ENCODE data around the gene PNLDC1.

The PNLDC1 gene

DNA sequence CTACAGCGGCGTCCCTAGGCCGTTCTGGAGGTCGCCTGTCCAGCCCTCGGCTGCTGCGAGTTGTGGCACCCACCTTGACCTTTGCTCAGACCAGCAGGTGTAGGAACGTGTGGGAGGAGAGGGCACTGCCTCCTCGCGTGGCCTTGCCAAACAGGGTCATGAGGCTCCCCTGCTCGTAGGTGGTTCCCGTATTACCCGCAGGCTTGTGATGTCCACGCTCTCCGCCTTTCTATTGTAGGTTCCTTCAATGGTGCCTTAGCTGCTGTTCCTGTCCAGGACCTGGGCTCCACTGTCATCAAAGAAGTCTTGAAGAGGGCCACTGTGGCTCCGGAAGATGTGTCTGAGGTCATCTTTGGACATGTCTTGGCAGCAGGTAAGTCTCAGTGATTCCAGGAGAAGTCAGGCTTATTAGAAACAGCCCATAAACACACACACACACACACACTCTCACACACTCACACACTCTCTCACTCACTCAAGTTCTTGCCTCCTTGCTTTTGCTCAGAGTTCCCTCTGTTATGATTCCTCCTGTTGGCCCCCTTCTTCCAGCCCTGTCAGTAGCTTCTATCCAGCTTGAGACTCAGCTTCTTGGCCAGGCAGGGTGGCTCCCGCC, 37.3 kb upstream of the PNLDC1 start:
- peak overlapping the region; percentile 89 for H3K4me3 ChIP-seq (ENCODE audit: control insufficient read depth, low read depth, low read length)
- TF ChIP-seq, protein P1, sequence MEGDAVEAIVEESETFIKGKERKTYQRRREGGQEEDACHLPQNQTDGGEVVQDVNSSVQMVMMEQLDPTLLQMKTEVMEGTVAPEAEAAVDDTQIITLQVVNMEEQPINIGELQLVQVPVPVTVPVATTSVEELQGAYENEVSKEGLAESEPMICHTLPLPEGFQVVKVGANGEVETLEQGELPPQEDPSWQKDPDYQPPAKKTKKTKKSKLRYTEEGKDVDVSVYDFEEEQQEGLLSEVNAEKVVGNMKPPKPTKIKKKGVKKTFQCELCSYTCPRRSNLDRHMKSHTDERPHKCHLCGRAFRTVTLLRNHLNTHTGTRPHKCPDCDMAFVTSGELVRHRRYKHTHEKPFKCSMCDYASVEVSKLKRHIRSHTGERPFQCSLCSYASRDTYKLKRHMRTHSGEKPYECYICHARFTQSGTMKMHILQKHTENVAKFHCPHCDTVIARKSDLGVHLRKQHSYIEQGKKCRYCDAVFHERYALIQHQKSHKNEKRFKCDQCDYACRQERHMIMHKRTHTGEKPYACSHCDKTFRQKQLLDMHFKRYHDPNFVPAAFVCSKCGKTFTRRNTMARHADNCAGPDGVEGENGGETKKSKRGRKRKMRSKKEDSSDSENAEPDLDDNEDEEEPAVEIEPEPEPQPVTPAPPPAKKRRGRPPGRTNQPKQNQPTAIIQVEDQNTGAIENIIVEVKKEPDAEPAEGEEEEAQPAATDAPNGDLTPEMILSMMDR (conservative IDR thresholded peaks at IDR 0.05; ENCODE audit: control insufficient read depth, insufficient read depth, low read depth, low read length) = no peak
- DNase-seq (ENCODE audit: low read depth) = no peak

DNA sequence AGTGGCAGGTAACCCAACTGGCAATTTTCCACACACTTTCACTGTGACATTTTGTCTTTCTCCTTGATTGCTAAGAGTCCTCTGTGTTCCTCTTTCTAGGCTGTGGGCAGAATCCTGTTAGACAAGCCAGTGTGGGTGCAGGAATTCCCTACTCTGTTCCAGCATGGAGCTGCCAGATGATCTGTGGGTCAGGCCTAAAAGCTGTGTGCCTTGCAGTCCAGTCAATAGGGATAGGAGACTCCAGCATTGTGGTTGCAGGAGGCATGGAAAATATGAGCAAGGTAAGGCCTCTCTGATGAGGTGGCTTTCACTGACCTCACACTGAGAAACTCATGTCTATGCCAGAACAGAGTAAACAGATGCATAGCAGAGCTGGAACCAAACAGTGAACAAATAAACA, 33.2 kb upstream of the PNLDC1 start:
- H3K4me3 ChIP-seq (ENCODE audit: control insufficient read depth, low read depth, low read length) = no peak overlapping the region
- DNase-seq (ENCODE audit: low read depth) = no peak
- TF ChIP-seq, protein P1 (conservative IDR thresholded peaks at IDR 0.05; ENCODE audit: control insufficient read depth, insufficient read depth, low read depth, low read length) = no peak

DNA sequence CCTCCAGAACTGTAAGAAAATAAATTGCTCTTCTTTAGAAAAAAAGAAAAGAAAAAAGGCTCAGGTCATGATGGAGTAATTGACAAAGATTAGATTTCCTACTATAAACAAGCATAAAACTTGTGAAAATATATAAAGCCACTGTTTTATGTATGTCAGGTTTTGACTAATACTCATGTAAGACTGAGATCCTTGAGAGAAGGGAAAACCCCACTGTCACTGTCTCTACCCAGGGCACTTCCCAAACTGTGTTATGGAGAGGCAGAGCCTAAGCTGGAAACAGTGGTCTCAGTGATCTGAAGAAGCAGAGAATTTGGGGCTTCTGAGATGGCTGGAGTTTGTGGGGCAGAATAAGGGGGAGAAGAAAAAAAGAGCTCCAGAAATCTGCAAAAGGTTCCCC, 30.6 kb upstream of the PNLDC1 start:
- TF ChIP-seq, protein P1 (conservative IDR thresholded peaks at IDR 0.05; ENCODE audit: control insufficient read depth, insufficient read depth, low read depth, low read length) = no peak
- no peak overlapping the region for H3K4me3 ChIP-seq (ENCODE audit: control insufficient read depth, low read depth, low read length)
- no peak for DNase-seq (ENCODE audit: low read depth)

DNA sequence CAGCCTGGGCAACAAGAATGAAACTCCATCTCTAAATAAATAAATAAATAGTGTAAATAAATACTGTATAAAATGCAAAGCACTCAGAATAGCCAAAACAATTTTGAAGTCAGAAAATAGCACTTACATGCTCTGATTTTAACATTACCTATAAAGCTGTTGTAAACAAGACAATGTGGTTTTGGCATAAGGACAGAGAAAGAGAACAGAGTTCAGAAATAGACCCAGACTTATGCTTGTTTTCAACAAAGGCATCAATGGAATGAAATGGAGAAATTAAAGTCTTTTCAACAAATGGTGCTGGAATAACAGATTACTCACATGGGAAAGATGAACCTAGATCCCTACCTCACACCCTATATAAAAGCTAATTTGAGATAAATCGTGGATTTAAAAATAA, 27.9 kb upstream of the PNLDC1 start:
- no peak overlapping the region for H3K4me3 ChIP-seq (ENCODE audit: control insufficient read depth, low read depth, low read length)
- TF ChIP-seq, protein P1 (conservative IDR thresholded peaks at IDR 0.05; ENCODE audit: control insufficient read depth, insufficient read depth, low read depth, low read length) = no peak
- DNase-seq (ENCODE audit: low read depth) = no peak

DNA sequence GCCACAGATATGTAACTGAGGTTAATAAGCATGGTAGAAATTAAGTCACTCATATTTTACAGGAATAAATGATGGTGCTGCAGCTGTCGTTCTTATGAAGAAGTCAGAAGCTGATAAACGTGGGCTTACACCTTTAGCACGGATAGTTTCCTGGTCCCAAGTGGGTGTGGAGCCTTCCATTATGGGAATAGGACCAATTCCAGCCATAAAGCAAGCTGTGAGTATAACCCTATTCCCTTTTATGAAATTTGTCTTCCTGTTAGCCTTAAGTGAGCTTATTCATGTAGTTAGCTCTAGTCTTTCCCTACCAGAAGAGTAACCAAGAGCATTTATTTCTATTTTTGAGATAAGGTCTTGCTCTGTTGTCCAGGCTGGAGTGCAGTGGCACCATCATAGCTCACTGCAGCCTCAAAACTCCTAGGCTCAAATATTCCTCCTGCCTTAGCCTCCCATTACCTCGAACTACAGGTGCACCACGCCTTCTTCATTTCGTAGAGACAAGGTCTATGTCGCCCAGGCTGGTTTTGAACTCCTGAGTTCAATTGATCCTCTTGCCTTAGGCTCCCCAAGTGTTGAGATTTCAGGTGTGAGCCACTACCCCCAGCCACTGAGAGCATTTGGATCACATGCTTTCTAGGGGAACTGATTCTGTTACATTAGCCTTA, 22.7 kb upstream of the PNLDC1 start:
- DNase-seq (ENCODE audit: low read depth) = no peak
- TF ChIP-seq, protein P1 (conservative IDR thresholded peaks at IDR 0.05; ENCODE audit: control insufficient read depth, insufficient read depth, low read depth, low read length) = no peak
- H3K4me3 ChIP-seq (ENCODE audit: control insufficient read depth, low read depth, low read length) = no peak overlapping the region

DNA sequence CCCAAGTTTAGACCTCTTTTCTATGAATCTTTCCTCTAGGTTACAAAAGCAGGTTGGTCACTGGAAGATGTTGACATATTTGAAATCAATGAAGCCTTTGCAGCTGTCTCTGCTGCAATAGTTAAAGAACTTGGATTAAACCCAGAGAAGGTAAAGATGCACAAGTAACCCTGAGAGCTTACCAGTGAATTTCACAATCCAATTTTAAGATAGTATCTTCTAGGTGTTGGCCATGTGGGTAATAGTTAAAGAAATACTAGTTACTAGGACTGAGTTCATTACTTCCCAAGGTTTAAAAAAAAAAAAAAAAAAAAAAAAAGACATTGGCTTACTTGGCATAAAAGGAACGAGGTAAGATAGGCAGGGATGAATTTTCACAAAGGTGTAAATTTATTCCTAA, 21.9 kb upstream of the PNLDC1 start:
- DNase-seq (ENCODE audit: low read depth) = no peak
- TF ChIP-seq, protein P1 (conservative IDR thresholded peaks at IDR 0.05; ENCODE audit: control insufficient read depth, insufficient read depth, low read depth, low read length) = no peak
- H3K4me3 ChIP-seq (ENCODE audit: control insufficient read depth, low read depth, low read length) = no peak overlapping the region
